ENCODE results near the gene ZNF775. TPM values are rescaled to one million over a fixed set of nuclear protein-coding genes. Genes with fewer than 3 reads are reported as not detected.

The ZNF775 gene
- total and polyA plus RNA-seq, 2 of the 13 experiments (the other 11 are each of a cell fraction or from before 2014, with no cell fraction given), result 3.1 to 3.2 TPM

DNA sequence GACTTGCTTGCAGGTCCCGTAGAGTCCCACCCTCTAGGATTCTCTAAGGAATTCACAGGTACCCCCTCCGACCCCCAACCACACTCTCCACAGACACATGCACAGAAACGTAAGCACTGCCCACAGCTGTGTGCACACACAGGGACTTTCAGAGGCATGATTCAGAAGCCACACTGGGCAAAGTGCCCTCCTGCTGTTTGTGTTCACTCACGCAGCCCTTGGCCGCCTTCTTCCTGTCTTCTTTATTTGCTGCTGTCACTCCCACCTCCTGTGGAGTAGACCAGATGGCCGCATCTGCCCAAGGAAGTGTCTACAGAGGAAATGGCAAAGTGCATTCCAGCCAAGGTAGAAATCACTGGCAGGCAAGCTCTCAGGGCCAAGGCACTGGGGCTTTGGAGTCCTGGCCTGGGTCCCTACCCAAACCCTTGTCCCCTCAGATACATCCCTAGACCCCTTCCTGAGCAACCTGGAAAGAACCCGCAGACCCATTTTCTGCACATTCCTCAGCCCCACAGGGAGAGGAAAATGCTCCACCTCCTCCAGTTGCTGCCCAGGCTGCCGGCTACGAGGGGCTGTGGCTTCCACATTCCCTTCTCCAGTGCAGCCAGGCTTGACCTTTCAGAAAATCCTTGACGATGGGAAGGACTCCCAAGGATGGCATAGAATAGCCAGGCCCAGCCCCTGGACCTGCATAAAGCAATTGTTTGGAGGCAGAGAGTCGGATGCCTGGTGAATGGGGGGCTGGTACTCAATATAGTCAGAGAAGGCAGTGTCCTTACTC lies 49.7 kb downstream of the ZNF775 start (continued):
- no peak for TF ChIP-seq BRD4 (CRISPR knock-in tag; IDR thresholded peaks at IDR 0.05)

DNA sequence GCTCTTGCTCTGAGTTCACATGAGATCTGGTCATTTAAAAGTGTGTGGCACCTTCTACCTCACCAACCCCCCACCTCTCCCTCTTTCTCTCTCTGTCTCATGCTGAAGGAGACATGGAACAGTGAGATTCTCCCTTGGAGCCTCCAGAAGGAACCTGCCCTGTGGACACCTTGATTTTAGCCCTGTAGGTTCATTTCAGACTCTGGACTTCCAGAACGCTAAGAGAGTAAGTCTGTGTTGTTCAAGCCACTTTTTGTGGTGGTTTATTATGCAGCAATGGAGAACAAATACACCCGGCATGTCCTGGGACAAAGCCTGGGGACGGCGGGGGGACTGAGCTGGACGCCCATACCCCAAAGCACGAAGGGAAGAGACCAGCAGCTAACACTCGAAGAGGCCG lies 50.6 kb downstream of the ZNF775 start:
- intact Hi-C loops (cut with micrococcal nuclease; ENCODE audit: unreplicated experiment) (no loop called here), in situ Hi-C loops (cut with HindIII; ENCODE audit: extremely low pct_ligation_motif_present, low pct_unique_long_range_greater_than_20kb) (no loop called here)
- H3K4me3 ChIP-seq (replicated peaks in 1 of 3; ENCODE audit: insufficient read depth in 1 of 3, low read depth in 2 of 3, low read length in 3 of 3), result no peak overlapping the region
- H3K79me2 ChIP-seq (ENCODE audit: insufficient read depth, low read length), result no peaks in the 10 kb centered on the region
- no TSS peak for BruUV-seq (replicated peaks)
- no peaks in the 10 kb centered on the region for H4K20me1 ChIP-seq (ENCODE audit: insufficient read depth, low read length)
- TF ChIP-seq HNRNPL (IDR thresholded peaks at IDR 0.05; ENCODE audit: low read depth, low read length) (no peak), ZNF20 (CRISPR knock-in tag; IDR thresholded peaks at IDR 0.05) (no peak), YEATS4 (CRISPR knock-in tag; IDR thresholded peaks at IDR 0.05; ENCODE audit: borderline replicate concordance) (no peak), HDAC6 (IDR thresholded peaks at IDR 0.05; ENCODE audit: low read depth, low read length) (no peak), FOXO1 (CRISPR knock-in tag; IDR thresholded peaks at IDR 0.05) (no peak)
- no peak overlapping the region for H3K27ac ChIP-seq (ENCODE audit: extremely low read length, insufficient read depth, low read length)
- 28% methylated on average over 7 of the region's 8 CpGs for WGBS (ENCODE audit: low lambda C conversion rate)
- ATAC-seq, result no peak
- DNase-seq (ENCODE audit: low spot score), result no peak
- H3K36me3 ChIP-seq (replicated peaks in 1 of 2; ENCODE audit: control insufficient read depth in 1 of 2, insufficient read depth in 2 of 2, low read length in 2 of 2), result no peaks in the 10 kb centered on the region
- ChIA-PET POLR2A (no interaction called here), CTCF (ENCODE audit: low intra/inter-chr PET ratio, low total read pairs) (no interaction called here)
- H3K27me3 ChIP-seq (ENCODE audit: control insufficient read depth in 1 of 2, insufficient read depth in 2 of 2, low read length in 2 of 2), result peaks cover 5 to 61% of the 10 kb centered on the region in 2 experiments; a peak in 4 of 5 replicates
- H2AFZ ChIP-seq (ENCODE audit: low read length), result no peak overlapping the region
- no peak overlapping the region for H3K9ac ChIP-seq (ENCODE audit: insufficient read depth, low read depth, low read length)
- peaks cover 6% of the 10 kb centered on the region for H3K4me1 ChIP-seq (ENCODE audit: insufficient read depth, low read length)
- no peaks in the 10 kb centered on the region for H3K9me3 ChIP-seq (ENCODE audit: low read length)
- H3K4me2 ChIP-seq (ENCODE audit: low read depth, low read length), result no peak overlapping the region
- FAIRE-seq, result no peak
